ENCODE measurements around the gene CCDC192.

Gene CCDC192

GRCh38 chr5:127810707-127811490, 107.7 kb downstream of the CCDC192 start:
- DNase-seq (ENCODE audit: low read depth), result no peak

DNA sequence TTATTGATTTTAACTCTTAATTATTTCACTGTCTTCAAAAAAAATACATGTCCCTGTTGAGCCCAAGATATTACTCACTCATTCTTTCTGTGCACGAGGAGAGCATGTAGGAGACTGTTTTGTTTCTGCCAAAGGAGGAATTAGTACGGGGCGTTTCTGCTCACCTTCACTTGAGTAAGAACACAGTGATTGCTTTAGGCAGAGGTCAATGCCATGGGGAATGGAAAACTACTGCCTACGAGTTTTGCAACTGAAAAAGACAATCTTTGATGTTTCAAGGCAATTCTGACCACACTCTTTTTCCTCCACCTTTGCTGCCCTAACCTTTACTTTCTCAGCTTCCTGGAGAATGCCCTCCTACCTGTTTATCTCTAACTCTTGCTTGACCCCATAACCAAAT, 109.4 kb downstream of the CCDC192 start:
- no peak for DNase-seq (ENCODE audit: low read depth)

DNA sequence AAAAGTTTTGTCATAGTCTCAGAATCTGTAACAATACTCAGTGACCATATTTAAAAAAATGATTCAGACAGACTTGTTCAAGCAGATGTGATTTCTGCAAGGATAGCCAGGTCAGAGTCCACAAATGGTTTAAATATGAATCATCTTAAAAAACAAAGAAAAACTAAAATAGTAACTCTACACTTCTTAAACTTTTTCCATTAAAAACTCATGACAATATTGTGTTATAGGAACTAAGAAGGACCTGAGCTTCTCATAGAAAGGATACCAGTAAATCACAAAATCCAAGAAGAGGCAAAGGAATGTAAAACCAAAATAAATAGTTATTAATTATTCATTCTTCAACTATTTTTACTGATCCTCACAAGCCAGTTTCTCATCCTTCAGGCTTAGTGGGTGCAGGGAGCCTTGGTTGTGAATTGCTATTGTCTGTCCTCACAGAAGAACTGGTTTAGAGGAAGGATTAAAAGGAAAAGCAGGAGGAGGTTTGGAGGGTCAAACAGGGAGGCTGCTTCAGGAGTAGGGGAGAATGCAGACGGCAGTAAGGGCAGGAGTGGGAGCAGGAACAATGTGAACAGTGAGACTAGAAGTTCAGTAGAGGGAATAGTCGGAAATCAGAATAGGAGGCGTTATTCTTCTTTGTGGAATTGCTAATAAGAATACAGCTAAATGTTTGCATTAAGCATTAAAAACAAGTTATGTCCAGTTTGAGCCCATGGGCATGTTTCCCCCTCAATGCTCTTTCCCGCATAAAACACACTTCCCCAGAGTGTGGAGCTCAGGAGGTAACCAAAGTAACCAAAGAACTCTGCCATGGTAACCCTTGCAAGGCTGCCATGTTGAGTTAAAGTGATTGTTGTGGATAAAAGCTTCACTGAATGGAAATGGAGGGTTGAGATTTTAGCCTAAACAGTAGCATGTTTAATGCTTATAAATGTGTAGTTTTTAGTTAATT, 110.7 kb downstream of the CCDC192 start:
- DNase-seq (ENCODE audit: low read depth), result no peak

GRCh38 chr5:127814588-127814973, 111.4 kb downstream of the CCDC192 start:
- no peak for DNase-seq (ENCODE audit: low read depth)

GRCh38 chr5:127820910-127821553, 117.8 kb downstream of the CCDC192 start:
- no peak for DNase-seq (ENCODE audit: low read depth)

DNA sequence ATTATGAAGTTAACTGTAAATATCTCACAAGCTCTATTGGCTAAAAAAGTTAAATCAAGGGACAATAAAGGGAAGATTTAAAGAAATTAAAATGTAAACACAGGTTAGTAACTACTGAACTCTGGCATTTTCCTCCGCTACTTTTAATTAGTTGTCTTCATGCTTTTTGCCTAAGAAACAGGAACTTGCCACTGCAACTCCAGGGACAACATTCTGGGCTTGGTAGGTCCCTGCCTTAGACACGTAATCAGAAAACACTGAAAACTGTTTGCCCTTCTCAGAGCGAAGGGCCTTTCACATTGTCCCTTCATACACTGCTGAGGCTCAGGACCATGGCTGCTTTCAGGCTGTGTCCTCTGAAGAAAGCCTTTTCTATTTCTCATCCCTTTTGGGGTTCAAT, 118.7 kb downstream of the CCDC192 start:
- DNase-seq (ENCODE audit: low read depth), result no peak

- no peak for DNase-seq (ENCODE audit: low read depth)
Observed at GRCh38 chr5:127824126-127824525, 120.9 kb downstream of the CCDC192 start.

GRCh38 chr5:127826011-127826410, 122.8 kb downstream of the CCDC192 start:
- no peak for DNase-seq (ENCODE audit: low read depth)

DNA sequence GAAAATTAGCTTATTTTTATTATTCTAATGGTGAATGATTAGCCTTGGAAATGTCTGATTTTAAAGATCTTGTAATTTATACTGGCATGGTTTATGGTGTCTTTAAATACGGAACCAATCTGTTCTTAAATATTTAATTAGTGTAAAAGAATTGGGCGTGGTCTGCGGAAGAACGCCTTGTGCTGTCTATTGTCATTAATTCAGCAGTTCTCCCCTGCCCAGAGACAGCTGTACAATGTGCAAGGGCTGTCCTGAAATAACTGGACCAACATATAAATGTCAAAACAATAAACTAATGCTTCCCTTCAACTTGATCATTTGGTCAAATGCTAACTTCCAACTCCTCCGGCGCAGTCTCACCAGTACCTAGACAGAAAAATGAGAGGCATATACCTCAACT, 124.3 kb downstream of the CCDC192 start:
- no peak for DNase-seq (ENCODE audit: low read depth)

- DNase-seq (ENCODE audit: low read depth), result no peak
Observed at GRCh38 chr5:127830157-127830556, 127.0 kb downstream of the CCDC192 start.

DNA sequence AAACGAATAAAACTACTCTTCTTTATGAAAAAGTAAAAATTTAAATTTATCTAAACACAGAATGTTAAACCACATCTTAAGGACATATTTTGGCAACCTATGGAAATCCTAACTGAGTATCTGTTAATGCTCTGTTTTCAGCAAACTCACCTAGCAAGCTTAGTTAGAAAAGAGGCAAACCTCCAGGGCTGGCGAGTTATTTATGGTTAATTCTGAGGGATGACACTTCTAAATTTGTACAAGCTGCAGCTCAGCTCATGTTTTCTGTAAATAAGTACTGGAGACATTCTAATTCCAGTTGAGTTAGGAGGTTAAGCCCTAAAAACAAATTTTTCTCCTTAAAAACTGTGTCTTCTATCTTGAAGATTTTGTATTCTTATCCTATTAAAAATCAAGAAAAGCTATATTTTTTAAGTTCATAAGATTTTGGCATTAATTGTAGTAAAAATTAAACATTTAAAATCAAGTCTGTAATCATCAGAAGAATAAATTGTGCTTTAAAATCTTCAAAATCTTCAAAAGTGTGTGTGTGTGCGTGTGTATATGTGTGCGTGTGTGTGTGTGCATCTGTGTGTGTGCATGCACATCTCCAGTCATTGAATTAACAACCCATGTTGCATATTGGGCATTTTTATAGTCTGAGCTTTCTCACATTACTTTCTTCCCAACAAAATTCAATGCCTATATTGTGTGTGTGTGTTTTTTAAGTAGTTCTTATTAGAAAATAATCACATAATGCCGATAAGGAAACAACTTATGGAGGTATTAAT, 127.8 kb downstream of the CCDC192 start:
- no peak for DNase-seq (ENCODE audit: low read depth)

DNA sequence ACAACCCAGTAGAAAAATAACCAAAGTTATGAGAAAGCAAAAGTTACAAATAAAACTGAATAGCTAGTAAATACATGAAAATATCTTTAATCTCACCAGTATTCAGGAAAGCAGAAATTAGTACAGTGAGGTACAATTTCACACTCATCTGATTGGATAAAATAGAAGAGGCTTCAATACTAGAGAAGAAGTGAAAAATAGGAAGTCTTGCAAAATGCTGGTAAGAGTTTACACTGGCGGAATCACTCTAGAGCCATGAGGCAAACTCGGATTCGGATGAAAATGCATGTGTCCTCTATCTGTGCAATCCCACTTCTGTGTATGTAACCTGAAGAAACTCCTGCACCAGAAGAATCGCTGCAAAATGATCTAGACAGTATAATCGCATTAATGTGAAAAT, 128.9 kb downstream of the CCDC192 start:
- no peak for DNase-seq (ENCODE audit: low read depth)

- no peak for DNase-seq (ENCODE audit: low read depth)
Observed at GRCh38 chr5:127834094-127834531, 130.9 kb downstream of the CCDC192 start.

- DNase-seq (ENCODE audit: low read depth), result no peak
Observed at GRCh38 chr5:127834554-127834953, 131.4 kb downstream of the CCDC192 start.

- DNase-seq (ENCODE audit: low read depth), result no peak
Observed at GRCh38 chr5:127838661-127839060, 135.5 kb downstream of the CCDC192 start.

DNA sequence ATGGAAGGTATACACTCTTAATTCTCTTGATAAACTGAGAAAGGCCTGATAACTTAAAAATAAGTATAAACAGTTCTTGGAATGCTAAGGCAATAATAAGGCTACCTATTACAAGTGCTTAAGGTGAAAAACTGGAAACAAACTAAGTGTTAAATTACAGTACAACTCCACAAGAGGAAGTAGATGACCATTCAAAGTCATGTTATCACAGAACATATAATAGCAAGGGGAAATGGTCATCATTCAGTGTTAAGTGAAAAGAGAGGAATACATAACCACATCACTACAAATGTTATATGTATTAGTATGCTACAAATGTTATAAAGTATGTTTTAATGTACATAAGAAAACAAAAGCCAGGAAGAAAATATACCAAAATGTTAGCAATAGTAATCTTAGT, 135.9 kb downstream of the CCDC192 start:
- no peak for DNase-seq (ENCODE audit: low read depth)

GRCh38 chr5:127839496-127840197, 136.5 kb downstream of the CCDC192 start:
- DNase-seq (ENCODE audit: low read depth), result no peak

- no peak for DNase-seq (ENCODE audit: low read depth)
Observed at GRCh38 chr5:127840198-127840524, 137.0 kb downstream of the CCDC192 start.

GRCh38 chr5:127840809-127841208, 137.6 kb downstream of the CCDC192 start:
- DNase-seq (ENCODE audit: low read depth), result no peak

DNA sequence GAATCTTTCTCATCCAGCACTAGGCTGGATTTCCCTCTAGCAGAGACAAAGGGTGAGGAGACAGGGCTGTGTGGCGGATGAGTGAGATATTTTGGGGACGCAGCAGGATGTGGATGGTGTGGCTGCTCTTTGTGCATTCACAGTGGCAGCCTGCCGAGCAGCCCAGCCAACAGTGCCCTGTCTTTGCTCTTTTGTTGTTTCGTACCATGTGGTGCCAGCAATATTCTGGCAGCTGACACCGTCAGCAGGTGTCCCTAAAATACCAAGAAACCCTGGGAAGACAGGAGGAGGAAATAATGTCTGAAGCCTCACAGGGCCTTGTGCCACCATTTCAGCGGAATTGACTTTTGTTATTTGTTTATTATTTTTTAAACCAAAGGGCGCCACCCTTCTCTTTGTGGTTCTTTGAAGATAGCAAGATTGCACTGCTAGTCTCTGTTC, 141.4 kb downstream of the CCDC192 start:
- no peak for DNase-seq (ENCODE audit: low read depth)

GRCh38 chr5:127846884-127847283, 143.7 kb downstream of the CCDC192 start:
- DNase-seq (ENCODE audit: low read depth), result no peak

Measured in stimulated activated CD4-positive, alpha-beta T cell treated with anti-CD3 and anti-CD28 coated beads, Interleukin-2, amount 100 ng/mL, for 4 hours (primary cell).